H9 (cell line): Measurements from ENCODE around the gene PAK1. TPM values are rescaled to one million over a fixed set of nuclear protein-coding genes. Genes with fewer than 3 reads are reported as not detected.
A peak's percentile ranks its signal among the peaks of the same experiment; 100 is the strongest.

ENCODE experiments used
- DNase-seq: peaks from one replicate; pipeline ENCODE4 v3.0.0-alpha.2; 2017
- H2AFZ ChIP-seq: one replicate; pipeline ENCODE4 v1.6.1; 2013; ENCODE audit warnings: mild to moderate bottlenecking, low read length, control low read depth, moderate library complexity
- H2AK5ac ChIP-seq: 2 replicates; pipeline ENCODE4 v1.6.1; 2013; ENCODE audit warnings: low read length, control low read depth, mixed read lengths; ENCODE audit not compliant: insufficient read length
- H2BK120ac ChIP-seq: one replicate; pipeline ENCODE4 v1.6.1; 2013; ENCODE audit warnings: low read depth, mild to moderate bottlenecking, low read length, control low read depth, inconsistent platforms; ENCODE audit not compliant: poor library complexity, severe bottlenecking
- H2BK12ac ChIP-seq: 2 replicates; pipeline ENCODE4 v1.6.1; 2013; ENCODE audit warnings: low read length, control low read depth, mixed read lengths, low read depth; ENCODE audit not compliant: insufficient read length
- H2BK15ac ChIP-seq: 2 replicates; pipeline ENCODE4 v1.6.1; 2013; ENCODE audit warnings: low read depth, low read length, control low read depth
- H2BK20ac ChIP-seq: one replicate; pipeline ENCODE4 v1.6.1; 2013; ENCODE audit warnings: low read depth, mild to moderate bottlenecking, low read length, control low read depth, inconsistent platforms; ENCODE audit not compliant: poor library complexity, severe bottlenecking
- H2BK5ac ChIP-seq: 2 replicates; pipeline ENCODE4 v1.6.1; 2013; ENCODE audit warnings: low read length, control low read depth, mixed read lengths; ENCODE audit not compliant: insufficient read length
- H3K14ac ChIP-seq: 2 replicates; pipeline ENCODE4 v1.6.1; 2013; ENCODE audit warnings: low read length, control low read depth; ENCODE audit not compliant: insufficient read depth
- H3K18ac ChIP-seq: 2 replicates; pipeline ENCODE4 v1.6.1; 2013; ENCODE audit warnings: low read depth, mild to moderate bottlenecking, mixed read lengths, low read length, control low read depth; ENCODE audit not compliant: insufficient read length
- H3K23ac ChIP-seq: 2 replicates; pipeline ENCODE4 v1.6.1; 2013; ENCODE audit warnings: low read length, control low read depth, mixed read lengths, low read depth; ENCODE audit not compliant: insufficient read length
- H3K23me2 ChIP-seq: 2 replicates; pipeline ENCODE4 v1.6.1; 2013; ENCODE audit warnings: low read depth, mild to moderate bottlenecking, mixed read lengths, low read length, control low read depth; ENCODE audit not compliant: insufficient read length, poor library complexity, severe bottlenecking
- H3K27ac ChIP-seq: 2 replicates; pipeline ENCODE4 v1.5.1; 2013; ENCODE audit warnings: low read length, control low read depth, mixed read lengths, low read depth; ENCODE audit not compliant: insufficient read length
- H3K27me3 ChIP-seq: 2 replicates; pipeline ENCODE4 v1.6.1; 2013; ENCODE audit warnings: low read length, control low read depth, inconsistent platforms; ENCODE audit not compliant: insufficient read depth
- H3K4ac ChIP-seq: 2 replicates; pipeline ENCODE4 v1.6.1; 2013; ENCODE audit warnings: low read depth, mild to moderate bottlenecking, control low read depth, inconsistent platforms, low read length, moderate library complexity
- H3K4me1 ChIP-seq: 2 replicates; pipeline ENCODE4 v1.6.1; 2013; ENCODE audit warnings: low read length, control low read depth, inconsistent platforms; ENCODE audit not compliant: insufficient read depth
- H3K4me2 ChIP-seq: 2 replicates; pipeline ENCODE4 v1.6.1; 2013; ENCODE audit warnings: low read length, control low read depth, mixed read lengths; ENCODE audit not compliant: insufficient read length, insufficient read depth
- H3K56ac ChIP-seq: 2 replicates; pipeline ENCODE4 v1.6.1; 2013; ENCODE audit warnings: low read depth, mild to moderate bottlenecking, mixed read lengths, low read length, control low read depth; ENCODE audit not compliant: insufficient read length
- H3K79me1 ChIP-seq: 2 replicates; pipeline ENCODE4 v1.6.1; 2013; ENCODE audit warnings: low read depth, mild to moderate bottlenecking, moderate library complexity, low read length, control low read depth, inconsistent platforms; ENCODE audit not compliant: insufficient read depth, poor library complexity, severe bottlenecking
- H3K79me2 ChIP-seq: 2 replicates; pipeline ENCODE4 v1.6.1; 2013; ENCODE audit warnings: low read length, control low read depth, inconsistent platforms; ENCODE audit not compliant: insufficient read depth
- H3K9ac ChIP-seq: 2 replicates; pipeline ENCODE4 v1.6.1; 2013; ENCODE audit warnings: low read length, control low read depth, mixed read lengths; ENCODE audit not compliant: insufficient read length; ENCODE audit errors: extremely low read depth
- H3K9me3 ChIP-seq: one replicate; pipeline ENCODE4 v1.6.1; 2013; ENCODE audit warnings: low read depth, low read length, inconsistent platforms; ENCODE audit not compliant: control insufficient read depth
- H3T11ph ChIP-seq: one replicate; pipeline ENCODE4 v1.6.1; 2013; ENCODE audit warnings: mild to moderate bottlenecking, low read length, control low read depth, inconsistent platforms
- H4K20me1 ChIP-seq: one replicate; pipeline ENCODE4 v1.6.1; 2013; ENCODE audit not compliant: control insufficient read depth, insufficient read length, insufficient read depth
- H4K5ac ChIP-seq: 2 replicates; pipeline ENCODE4 v1.6.1; 2013; ENCODE audit warnings: low read depth, mild to moderate bottlenecking, mixed read lengths, low read length, control low read depth; ENCODE audit not compliant: insufficient read length
- H4K8ac ChIP-seq: replicated peaks from 2 replicates; pipeline ENCODE4 v1.6.1; 2013; ENCODE audit warnings: low read length, control low read depth, mixed read lengths, low read depth; ENCODE audit not compliant: insufficient read length
- H4K91ac ChIP-seq: 2 replicates; pipeline ENCODE4 v1.6.1; 2013; ENCODE audit warnings: low read depth, mild to moderate bottlenecking, moderate library complexity, mixed read lengths, low read length, control low read depth; ENCODE audit not compliant: insufficient read length
- H3K27ac Mint-ChIP-seq, 3 experiments: 2 replicates in 2 of 3; 3 replicates in 1 of 3; pipeline ENCODE4 v1.8.0; 2020 to 2021; ENCODE audit warnings: mixed read lengths in 3 of 3, mild to moderate bottlenecking in 1 of 3, moderate library complexity in 1 of 3
- H3K27me3 Mint-ChIP-seq: 2 replicates; pipeline ENCODE4 v1.8.0; 2021; ENCODE audit warnings: low read depth, mild to moderate bottlenecking, moderate library complexity, mixed read lengths
- H3K36me3 Mint-ChIP-seq, 3 experiments: 2 replicates in 2 of 3; 3 replicates in 1 of 3; pipeline ENCODE4 v1.8.0; 2020 to 2021; ENCODE audit warnings: low read depth in 3 of 3, mixed read lengths in 3 of 3; ENCODE audit not compliant: insufficient read depth in 1 of 3
- H3K4me1 Mint-ChIP-seq, 2 experiments: 2 replicates each; pipeline ENCODE4 v1.8.0; 2020; ENCODE audit warnings: mixed read lengths in 2 of 2
- H3K4me3 Mint-ChIP-seq, 2 experiments: 2 replicates in 1 of 2; 3 replicates in 1 of 2; pipeline ENCODE4 v1.8.0; 2020 to 2021; ENCODE audit warnings: mild to moderate bottlenecking in 2 of 2, mixed read lengths in 2 of 2, moderate library complexity in 1 of 2
- H3K9me3 Mint-ChIP-seq, 2 experiments: 2 replicates in 1 of 2; 3 replicates in 1 of 2; pipeline ENCODE4 v1.8.0; 2020; ENCODE audit warnings: mild to moderate bottlenecking in 2 of 2, mixed read lengths in 2 of 2, moderate library complexity in 1 of 2
- CTCF ChIP-seq: fragments of 200-600 bp; sonication (generic); conservative IDR thresholded peaks from 3 replicates; pipeline ENCODE4 v1.8.0; 2021; ENCODE audit warnings: antibody characterized with exemption, mild to moderate bottlenecking
- WGBS: extraction: QIAGEN DNeasy Blood & Tissue Kit; methylation state at CpG from one replicate; pipeline ENCODE4 v1.1.7; 2013; ENCODE audit warnings: missing lambda C conversion rate, low lambda C conversion rate, mixed read lengths; ENCODE audit not compliant: insufficient read length; ENCODE audit errors: extremely low coverage; 5-methylcytosine and 5-hydroxymethylcytosine counted together
- total RNA-seq: library from RNA; stranded (reverse); gene quantifications from 2 replicates; pipeline ENCODE4 v1.2.1, GENCODE V29; 2021

Gene PAK1
- total RNA-seq, 1 experiment from 2014 or later, result 122 TPM

DNA sequence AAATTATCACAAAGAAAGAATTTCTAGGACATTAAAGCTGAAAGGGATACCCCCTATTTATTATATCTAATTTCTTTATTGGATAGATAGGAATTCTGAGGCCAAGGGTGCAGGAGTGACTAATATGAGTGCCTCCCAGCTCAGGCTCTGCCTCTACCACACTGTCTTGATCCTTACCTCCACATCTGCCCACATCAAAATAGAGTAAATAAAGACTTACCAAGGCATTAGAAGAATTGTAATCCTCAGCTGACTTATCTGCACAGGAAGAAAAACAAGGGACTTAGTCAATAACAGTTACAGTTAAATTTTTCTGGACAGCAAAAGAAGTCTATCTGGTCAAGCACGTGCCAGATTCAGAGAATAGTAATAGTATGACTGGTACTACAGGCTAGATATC lies 99.8 kb downstream of the PAK1 start:
- Histone ChIP-seq H4K20me1 (no peaks in the 10 kb centered on the region), H3T11ph (no peak overlapping the region), H4K8ac (no peak overlapping the region), H3K79me2 (no peaks in the 10 kb centered on the region), H3K4me1 (no peaks in the 10 kb centered on the region), H3K56ac (no peak overlapping the region), H2BK120ac (no peak overlapping the region), H3K79me1 (peaks cover 3% of the 10 kb centered on the region), H2BK5ac (no peak overlapping the region), H4K5ac (no peak overlapping the region), H3K18ac (no peak overlapping the region), H3K4me2 (no peak overlapping the region), H2AK5ac (no peak overlapping the region), H2BK12ac (no peak overlapping the region), H3K23ac (no peak overlapping the region), H2AFZ (no peak overlapping the region), H3K27me3 (no peaks in the 10 kb centered on the region), H3K9me3 (no peaks in the 10 kb centered on the region), H2BK15ac (no peak overlapping the region), H3K9ac (no peak overlapping the region), H3K27ac (no peak overlapping the region), H3K23me2 (no peaks in the 10 kb centered on the region), H4K91ac (no peak overlapping the region), H3K4ac (no peak overlapping the region), H2BK20ac (no peak overlapping the region), H3K14ac (no peak overlapping the region)
- H3K36me3 Mint-ChIP-seq, result peaks cover 24 to 61% (median 52%) of the 10 kb centered on the region in 3 experiments; a peak in 6 of 7 replicates
- no peaks in the 10 kb centered on the region for H3K27me3 Mint-ChIP-seq
- no peak for TF ChIP-seq CTCF
- DNase-seq, result no peak
- H3K4me3 Mint-ChIP-seq, result no peak overlapping the region
- no CpG with 5 or more reads among the region's 1 CpG for WGBS
- 0 out of 7 replicates have a peak overlapping the region, but pooled peaks of 1 of the 3 experiments have one; percentile 3 for H3K27ac Mint-ChIP-seq
- H3K9me3 Mint-ChIP-seq, result no peaks in the 10 kb centered on the region
- no peaks in the 10 kb centered on the region; a peak in 1 of 4 replicates for H3K4me1 Mint-ChIP-seq
